ENCODE results near the gene WDR86.
A peak's percentile ranks its signal among the peaks of the same experiment; 100 is the strongest.

The WDR86 gene

DNA sequence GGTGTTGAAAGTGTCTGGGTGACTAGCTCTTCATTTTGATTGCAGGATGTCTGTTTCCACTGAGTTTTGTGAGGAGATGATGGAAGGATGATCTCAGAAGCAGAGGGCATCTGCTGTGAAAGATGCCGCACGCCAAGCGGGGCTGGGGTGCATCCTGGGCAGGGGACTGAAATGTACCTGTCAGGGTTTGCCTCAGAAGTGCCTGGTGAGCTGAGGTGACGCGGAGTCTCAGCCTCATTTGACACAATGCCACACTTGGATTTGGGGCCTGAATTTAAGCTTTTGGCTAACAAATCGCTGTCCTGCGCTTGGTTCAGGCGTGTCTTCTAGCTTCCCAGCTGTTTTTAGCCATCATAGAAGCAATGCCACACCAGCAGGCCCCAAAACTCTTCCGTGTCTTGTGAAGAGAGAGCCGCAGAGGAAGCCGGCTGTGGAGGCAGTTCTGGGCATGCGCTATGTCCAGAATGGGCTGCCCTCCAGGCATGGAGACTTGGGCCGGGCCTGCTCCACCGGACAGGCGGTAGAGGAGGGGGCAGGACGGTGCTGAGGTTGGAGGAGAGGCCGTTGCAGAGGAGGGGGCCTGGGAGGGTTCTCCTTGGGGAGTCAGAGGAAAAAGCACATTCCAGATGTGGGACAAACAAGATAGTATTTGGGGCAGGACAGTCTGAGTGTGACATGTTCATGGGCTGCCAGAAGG, 31.2 kb downstream of the WDR86 start:
- DNase-seq = no peak

DNA sequence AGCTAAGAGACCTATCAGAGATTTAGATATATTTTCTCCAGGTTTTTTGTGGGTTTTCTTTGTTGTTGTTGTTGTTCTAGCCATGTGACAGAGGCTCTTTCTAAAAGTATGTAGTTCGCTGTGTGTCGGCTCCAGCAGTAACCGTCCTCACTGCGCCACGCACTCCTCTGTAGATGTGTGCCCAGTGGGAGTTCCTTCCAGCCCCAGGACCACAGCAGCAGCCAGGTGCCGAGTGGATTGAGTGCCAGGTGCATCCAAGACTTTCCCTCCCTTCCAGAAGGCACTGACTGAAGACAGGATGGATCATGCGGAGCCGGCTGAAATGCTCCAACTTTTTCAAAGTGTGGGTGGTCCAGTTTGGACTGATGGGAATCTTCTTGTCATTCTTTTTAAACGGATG, 31.8 kb downstream of the WDR86 start:
- DNase-seq = no peak

DNA sequence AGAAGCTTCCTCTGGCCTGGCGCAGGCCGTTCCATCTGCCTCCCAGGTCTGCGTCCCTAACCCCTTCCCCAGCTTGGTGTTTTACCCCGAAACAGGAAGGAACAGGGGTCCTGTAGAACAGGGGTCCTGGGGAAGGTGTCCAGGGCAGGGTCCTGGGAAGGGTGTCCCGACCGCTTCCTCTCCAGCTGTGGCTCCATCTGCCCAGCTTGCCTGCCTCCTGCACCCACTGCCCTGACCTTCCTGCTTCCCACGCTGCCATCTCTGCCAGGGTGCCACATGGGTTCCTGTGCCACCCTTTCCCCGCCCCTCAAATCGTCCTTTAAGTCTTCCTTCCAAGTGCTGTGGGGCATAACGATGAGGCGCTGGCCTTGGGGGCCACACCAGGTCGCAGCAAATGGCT, 32.4 kb downstream of the WDR86 start:
- DNase-seq = no peak

DNA sequence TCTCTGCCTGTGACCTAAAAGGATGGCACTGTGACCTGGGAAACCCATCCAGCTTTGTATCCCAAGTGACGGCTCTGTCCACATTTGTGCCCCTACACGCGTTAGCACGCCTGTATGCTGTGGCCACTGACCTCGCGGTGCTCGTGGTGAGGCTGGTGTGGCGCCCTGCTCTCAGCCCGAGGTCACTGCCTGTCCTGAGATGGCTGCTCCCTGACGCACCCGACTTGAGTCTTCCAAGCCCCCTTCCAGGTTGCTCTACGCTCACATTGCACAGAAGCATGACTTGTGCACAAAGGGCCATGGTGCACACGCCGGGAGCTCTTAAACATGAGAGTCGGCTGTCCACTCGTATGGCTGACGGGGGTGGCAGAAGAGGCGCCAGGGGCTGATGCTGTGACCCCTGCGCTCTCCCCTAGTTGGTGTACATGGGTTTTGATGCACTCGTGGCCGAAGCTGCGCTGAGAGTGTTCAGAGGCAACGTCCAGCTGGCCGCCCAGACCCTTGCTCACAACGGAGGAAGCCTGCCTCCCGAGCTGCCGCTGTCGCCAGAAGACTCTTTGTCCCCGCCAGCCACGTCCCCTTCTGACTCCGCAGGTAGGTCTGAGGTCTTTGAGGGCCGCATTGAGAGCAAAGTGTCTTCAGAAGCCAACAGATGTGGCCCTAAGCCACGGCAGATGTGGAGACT, 33.5 kb downstream of the WDR86 start:
- no peak for DNase-seq

DNA sequence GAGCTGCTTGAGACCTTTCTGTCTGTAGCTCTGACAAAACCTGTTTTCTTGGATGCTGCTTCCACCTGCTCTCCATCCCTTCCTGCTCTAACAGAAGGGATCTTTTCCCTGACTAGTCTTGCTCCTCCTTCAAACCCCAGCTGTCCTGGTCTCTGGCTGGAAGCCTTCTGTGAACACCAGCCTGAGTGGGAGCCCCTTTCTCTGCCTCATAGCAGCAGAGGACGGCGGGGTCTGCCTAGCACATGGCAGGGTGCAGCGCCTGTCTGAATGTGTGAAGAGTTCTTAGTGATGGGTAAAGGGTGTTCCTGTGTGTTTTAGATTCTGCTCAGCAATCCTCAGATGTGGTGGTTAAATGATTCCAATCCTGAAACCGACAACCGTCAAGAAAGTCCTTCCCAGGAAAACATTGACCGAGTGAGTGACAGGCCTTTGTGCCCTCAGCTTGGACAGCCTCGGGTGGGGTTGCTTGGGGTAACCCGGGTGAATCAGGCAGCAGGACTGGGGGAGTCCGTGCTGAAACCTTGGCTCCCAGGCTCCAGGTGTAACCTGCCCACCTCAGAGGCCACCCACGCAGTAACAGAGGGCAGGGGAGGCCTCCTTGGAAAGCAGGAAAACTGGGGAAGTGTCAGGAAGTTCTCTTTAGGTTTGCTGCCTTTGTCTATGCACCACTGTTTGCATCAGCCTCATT, 34.2 kb downstream of the WDR86 start:
- no peak for DNase-seq

DNA sequence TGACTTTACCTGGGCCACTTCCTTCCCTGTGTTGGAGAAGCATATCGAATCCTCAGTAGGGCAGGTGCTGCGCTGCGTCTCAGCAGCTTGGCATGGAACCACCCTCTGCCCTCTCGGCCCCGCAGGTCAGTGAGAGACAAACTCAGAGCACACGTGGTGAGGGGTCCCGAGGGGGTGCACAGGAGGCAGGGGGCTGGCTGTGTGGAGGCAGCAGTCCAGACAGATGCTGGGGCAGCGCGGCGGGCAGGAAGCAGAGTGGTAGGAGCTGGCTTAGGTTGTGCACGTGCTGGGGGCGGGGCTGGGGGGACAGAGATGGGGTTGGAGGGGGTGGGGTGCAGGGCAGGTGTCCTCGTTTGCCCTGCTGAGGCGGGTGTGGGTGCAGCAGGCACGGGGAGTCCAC, 35.1 kb downstream of the WDR86 start:
- DNase-seq = no peak

DNA sequence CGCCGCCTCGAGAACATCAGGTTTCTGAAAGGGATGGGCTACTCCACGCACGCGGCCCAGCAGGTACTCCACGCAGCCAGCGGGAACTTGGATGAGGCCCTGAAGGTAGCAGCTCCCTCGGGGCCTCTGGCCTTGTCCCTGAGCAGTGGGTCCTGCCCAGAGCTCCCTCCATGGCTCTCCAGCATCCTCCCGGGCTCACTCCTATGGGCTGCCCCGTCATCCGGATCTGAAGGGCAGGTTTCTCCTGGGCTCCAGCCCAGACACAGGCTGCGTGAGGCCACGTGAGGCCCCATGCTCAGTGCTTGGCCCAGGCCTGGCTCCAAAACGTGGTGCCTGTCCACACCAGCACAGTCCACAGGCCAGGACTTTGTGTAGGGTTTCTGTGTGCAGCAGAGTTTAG, 35.7 kb downstream of the WDR86 start:
- DNase-seq = no peak

DNA sequence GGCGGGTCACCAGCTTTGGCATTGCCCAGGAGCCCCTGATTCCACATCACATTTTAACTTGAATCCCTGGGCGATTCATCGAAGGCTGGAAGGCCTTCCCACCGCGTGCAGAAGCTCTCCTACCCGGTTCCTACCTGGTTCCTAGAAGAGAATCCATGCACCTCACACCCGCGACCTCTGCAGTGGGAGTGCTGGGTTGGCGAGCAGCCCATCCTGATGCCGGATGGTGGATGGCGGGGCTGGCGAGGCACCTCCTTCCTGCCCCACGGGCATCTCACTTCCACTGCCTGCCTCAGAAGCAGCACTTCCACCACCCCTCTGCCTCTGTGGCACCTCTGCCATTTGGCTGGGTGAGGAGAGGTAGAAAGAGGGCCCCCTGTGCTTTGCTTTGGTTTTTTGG, 36.2 kb downstream of the WDR86 start:
- DNase-seq = no peak

DNA sequence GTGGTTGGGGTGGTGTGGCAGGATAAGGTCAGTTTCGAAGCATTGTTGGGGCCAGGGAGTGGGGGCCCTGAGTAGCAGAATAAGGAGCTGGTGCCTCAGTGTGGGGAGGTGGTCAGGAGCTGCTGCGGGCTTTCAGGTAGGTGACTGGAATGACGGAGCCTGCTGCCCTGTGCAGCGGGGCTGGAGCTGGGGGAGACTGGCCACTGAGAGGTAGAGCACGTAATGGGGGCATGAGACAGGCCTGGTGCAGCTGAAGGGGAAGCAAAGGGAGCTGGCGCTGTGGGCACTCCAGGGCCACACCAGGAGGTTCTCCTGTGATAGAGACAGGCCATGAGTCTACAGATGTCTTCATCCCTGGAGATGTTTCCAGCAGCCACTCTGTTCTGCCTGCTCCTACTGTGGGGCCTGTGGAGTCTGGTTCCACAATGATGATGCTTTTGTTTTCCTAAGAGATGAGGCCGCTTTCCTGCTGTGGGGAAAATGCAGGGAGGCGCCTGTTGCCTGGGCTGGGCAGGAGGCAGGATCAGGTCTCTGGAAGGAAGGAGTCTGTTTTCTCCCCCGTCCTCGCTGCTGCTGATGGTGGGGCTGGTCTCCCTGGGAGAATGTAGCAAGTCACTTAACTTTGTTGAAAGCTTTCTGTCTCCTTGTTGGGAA, 37.1 kb downstream of the WDR86 start:
- no peak for DNase-seq

DNA sequence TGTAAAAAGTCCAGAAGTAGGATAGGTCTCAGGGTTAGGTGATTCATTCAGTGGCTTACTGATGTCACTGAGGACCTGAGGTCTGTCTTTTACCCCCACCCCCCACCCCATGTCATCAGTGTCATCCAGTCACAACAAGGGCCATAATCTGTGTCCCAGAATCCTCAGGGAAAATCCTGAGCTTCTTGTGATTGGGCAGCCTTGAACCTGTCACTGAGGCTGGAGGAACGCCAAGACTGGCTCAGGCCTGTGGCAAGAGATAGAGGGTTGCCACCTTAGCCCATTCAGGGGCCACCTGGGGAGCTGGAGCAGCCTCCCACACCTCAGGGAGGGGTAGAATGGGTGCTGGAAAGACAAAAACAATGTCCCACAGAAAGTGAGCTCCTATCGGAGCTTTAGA, 38.6 kb downstream of the WDR86 start:
- no peak for DNase-seq

DNA sequence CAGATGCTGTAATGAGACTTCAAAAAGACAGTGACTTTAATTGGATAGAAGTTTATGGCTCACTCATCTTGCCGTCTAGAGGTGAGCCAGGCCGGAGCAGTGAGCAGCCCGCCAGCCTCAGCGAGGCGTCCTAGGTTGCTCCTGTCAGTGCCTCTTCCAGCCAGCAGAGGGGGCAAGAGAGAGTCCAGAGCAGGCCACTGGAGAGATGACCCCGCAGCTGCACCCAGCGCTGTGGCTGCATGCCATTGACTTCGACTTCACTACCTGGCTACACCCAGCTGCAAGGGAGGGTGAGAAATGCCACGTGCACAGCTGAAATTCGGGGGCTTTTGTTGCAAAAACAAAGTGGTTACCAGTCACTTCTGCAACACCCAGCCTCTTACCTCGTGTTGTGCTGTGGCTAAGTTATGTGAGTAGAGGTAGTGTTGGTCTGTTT, 41.7 kb downstream of the WDR86 start:
- DNase-seq = peak in 11 of 14 donors; percentile 16 to 70 (median 39)

DNA sequence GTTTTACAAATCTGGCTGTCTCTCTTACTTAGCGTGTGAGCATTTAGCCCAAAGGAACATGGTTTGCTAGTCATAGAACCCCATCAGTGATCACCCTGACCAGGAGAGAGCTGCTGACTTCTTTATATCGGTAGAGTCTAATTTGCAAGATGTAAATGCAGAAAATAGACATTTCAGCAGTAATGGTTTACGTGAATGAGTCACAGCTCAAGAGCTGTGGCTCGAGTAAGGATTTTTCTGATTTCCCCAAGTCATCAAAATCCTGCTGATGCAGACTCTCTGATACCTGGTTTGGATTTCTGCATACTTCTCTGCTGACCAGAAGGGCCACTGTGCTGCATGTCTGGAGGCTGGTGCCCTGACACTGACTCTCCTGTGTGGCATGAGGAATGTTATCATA, 42.6 kb downstream of the WDR86 start:
- DNase-seq = no peak

DNA sequence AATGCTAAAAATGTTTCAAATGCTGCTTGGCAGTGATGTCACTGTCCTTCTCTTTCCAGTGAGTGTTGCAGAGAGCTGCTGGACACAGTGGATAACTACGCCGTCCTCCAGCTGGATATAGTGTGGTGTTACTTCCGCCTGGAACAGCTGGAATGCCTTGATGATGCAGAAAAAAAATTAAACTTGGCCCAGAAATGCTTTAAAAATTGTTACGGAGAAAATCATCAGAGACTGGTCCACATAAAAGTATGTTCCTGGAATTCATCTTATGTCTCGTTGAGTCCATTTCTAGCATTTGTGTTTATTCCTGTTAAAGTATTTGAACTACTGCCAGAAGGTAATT, 43.0 kb downstream of the WDR86 start:
- no peak for DNase-seq

DNA sequence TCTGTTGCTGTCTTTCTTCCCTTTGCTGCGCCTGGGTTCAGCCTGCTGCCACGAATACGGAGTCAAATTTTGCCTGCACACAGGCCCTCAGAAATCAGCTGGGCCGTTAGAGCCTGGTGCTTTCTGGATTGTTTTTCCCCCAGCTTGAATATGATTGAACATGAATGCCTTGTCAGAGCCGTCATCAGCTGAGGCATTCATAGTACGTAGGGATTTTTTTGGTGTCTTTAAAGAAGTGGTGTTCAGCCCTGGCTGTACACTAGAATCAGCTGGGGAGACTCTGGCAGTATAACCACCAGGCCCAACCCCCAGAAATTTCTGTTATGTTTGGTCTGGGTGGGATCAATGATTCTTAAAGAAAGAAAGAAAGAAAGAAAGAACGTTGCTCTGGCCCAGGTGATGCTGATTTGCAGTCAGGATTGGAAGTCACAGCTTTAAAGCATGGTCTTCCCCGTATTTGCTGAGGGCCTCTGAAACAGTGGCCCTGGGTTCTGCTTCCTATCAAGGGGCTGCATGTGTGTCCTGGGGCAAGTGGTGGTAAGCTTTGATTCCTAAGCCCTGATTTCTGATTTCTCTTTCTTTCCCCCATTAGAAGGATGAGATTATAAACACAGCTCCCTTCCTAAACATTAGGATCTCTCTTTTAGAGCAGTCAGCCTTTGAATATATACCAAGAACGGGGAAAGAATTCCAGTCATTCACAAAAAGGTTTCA, 43.5 kb downstream of the WDR86 start:
- no peak for DNase-seq

DNA sequence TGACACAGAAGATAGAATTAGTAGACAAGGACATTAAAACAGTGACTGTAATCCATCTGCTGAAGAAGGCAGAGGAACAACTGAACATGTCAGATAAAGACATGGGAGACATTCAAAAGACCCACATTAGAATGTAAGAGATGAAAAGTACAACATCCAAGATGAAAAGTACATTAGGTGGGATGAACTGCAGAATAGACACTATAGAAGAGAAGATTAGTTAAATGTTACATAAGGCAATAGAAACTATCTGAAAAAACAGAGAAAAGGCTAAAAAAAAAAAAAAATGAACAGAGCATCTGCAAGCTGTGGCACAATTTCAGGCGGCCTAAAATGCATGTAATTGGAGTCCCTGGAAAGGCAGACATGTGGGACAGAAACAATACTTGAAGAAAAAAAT, 46.7 kb downstream of the WDR86 start:
- DNase-seq = no peak

DNA sequence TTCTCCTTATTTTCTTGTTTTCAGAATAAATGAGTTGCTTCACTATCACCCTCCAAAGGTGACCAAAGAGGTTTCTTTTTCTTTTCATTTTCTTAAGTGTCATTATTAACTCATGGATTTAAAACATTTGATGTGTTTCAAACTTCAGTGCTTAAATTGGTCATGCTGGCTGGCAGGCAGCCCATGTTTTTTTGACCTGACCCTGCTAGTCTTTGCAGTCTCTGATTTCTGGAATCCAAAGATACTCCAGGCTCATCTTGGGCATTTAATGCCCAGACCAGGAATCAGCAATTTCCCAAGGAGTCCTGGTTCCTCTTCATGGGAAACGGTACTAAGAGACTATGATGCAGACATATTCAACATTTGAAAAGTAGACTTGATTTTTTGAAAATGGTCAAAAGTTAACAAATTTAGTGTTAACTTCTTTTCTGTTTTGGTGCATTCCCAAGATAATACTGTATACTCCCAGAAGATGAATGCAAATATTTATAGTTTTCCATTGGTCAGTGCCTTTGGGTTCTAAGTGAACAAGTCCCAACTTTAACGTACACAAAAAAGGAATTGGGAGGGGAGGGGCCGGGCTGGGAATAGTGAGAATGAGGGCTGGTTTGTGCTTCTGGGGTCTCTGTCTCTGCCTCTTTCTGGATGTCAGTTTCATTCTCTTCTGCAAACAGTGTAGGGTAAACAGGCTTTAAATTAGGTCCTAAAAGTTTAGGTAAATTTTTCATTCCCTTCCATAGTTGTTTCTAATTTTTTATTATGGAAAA, 48.5 kb downstream of the WDR86 start:
- no peak for DNase-seq

DNA sequence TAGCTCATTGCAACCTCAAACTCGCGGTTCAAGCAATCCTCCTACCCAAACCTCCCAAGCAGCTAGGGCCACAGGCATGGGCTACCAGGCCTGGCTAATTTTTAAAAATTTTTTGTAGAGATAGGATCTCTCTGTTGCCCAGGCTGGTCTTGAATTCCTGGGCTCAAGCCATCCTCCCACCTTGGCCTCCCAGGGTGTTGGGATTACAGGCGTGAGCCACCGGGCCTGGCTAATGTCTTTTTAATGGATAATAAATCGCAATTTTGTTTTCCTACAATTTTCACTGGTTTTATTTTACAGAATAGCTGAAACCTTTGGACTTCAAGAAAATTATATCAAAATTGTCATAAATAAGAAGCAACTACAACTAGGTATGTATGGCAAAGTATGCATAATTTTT, 57.3 kb downstream of the WDR86 start:
- no peak for DNase-seq

DNA sequence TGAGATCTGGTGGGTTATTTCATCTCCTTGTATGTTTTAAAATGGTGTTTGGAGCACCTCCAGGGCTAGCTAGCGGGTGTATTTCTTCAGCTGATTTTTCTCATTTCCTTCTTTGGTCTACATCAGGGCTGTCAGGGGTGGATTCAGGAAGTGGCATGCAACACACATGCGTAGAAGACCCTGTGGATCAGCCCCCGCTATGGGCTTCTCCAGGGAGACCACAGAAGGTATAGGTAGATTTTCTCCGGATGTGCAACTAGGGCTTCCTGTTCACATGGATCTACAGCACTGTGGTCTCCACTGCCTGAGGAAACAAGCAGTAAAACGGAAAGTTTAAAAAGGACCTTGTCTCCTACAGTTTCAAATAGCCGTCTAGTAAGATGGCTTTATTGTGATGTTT, 57.9 kb downstream of the WDR86 start:
- DNase-seq = peak in 1 of 14 donors; percentile 8

DNA sequence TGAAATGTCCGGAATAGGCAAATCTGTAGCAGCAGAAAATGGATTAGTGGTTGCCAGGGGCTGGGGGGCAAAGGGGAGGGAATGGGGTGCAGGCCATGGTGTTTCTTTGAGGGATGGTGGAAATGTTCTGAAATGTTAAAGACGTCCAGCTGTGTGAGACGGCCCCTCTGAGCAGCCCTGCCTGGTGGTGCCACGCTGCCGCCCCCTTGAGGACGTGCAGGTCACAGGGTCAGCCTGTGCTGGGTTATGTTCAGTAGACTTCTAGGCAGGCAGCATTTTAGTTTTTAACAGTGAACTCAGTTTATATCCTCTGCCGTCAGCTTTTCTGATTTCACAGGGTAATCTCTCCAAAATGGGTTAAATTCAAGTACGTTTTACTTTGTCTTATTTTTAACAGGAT, 58.8 kb downstream of the WDR86 start:
- DNase-seq = no peak

DNA sequence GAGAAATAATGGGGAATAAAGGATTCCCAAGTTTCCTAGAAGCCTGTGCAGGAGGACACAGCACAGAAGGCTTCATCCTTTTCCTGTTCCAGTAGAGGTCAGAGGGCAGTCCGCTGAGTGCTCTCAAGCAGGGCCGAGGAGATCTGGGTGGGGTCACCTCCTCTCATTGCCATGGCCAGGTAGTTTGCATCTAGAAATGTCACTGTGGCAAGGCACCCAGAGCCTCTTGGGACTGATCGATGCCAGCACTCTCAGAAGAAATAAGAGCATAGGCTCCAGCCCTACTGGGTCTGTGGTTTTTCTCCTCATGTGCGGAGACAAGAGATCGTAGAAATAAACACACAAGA, 60.4 kb downstream of the WDR86 start:
- DNase-seq = no peak

DNA sequence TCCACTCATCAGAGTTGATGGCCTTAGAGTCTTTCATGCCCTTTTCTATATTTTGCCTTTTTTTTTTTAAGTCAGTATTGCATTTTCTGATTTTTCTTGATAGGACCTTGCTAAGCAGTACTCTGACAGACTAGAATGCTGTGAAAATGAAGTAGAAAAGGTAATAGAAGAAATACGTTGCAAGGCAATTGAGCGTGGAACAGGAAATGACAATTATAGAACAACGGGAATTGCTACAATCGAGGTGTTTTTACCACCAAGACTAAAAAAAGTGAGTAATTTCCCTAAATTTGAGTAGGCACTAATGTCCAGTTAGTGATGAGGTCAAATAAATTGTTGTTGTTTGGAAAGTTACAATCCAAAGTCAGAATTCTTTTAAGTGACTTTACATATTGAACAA, 60.9 kb downstream of the WDR86 start:
- DNase-seq = no peak

DNA sequence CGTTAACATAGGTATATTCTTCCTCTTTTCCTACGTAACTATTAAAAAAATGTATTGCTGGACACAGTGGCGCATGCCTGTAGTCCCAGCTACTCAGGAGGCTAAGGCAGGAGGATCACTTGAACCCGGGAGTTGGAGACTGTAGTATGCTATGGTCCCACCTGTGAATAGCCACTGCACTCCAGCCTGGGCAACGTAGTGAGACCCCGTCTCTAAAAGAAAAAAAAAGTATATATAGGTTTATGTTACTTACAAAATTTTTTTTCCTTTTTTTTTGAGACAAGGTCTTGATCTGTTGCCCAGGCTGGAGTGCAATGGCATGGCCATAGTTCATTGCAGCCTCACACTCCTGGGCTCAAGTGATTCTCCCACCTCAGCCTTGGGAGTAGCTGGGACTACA, 62.6 kb downstream of the WDR86 start:
- DNase-seq = no peak
